Stimulated activated CD4-positive, alpha-beta T cell treated with anti-CD3 and anti-CD28 coated beads, Interleukin-2, amount 100 ng/mL, for 24 hours (primary cell): ENCODE results near the gene RAB3A.

ENCODE experiments used
- DNase-seq, 2 donors: peaks; one replicate each; pipeline ENCODE4 v3.0.0-alpha.2; 2020

Gene RAB3A

DNA sequence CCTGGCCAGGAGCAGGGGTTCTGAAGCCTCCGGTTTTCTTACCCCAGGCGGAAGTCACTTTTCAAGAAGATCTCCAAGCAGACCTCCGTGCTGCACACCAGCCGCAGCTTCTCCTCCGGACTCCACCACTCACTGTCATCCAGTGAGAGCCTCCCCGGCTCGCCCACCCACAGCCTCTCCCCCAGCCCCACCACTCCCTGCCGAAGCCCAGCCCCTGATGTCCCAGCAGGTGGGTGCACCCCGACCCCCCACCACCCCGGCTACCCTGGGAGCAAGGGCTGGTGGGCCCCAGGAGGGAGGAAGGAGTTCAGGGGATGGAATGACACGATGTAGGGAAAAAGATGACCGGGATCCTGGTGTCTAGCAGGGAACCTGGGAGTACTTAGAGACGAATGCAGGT lies 56.4 kb downstream of the RAB3A start:
- DNase-seq: no peak
